Cardiac septum (tissue), 1 donor: ENCODE measurements around the gene PRPSAP2. TPM values are rescaled to one million over a fixed set of nuclear protein-coding genes. Genes with fewer than 3 reads are reported as not detected.
"Not testable (repeated sequence)": the region's sequence is repeated elsewhere in the genome, so short reads cannot be mapped to it uniquely, and the experiment has no call there.

Experiments
- DNase-seq: peaks from one replicate; pipeline ENCODE4 v3.0.0-alpha.2; 2020; ENCODE audit warnings: low spot score
- intact Hi-C: fragments of 100-400 bp; cut with DNase I; formaldehyde crosslinking; loops from one replicate; pipeline ENCODE4 v1.14.0; 2022
- long read RNA-seq: library from polyadenylated mRNA; unstranded; transcript quantifications from one replicate; pipeline ENCODE4 v2.0.0, GENCODE V29; 2021
- total RNA-seq: library from RNA; stranded (reverse); fragmentation: NEBNext Ultra II Directional; extraction: Animal tissue kit (Norgen Biotek cat#: 25700); gene quantifications from one replicate; pipeline ENCODE4 v1.2.1, GENCODE V29; 2021
- donor health status: DM: no; HTN: no; CAD: no.

PRPSAP2 gene
- total RNA-seq = 20.9 TPM
- long read RNA-seq, transcript PRPSAP2-201 (12 exons, 1,910 nt) = major isoform, 13 of 29 reads
- long read RNA-seq, partial matches to known transcripts = 1 of 29 reads
- long read RNA-seq, other reads (novel, unspliced or antisense) = 15 of 29 reads

- intact Hi-C loops = no loop called here
- DNase-seq = peak; percentile 99
These were observed at the start of gene PRPSAP2 for GRCh38 chr17:18857864-18858566. TSS of gene PRPSAP2 (plus strand) at chr17:18858131. CDS start at chr17:18865834, 7,703 bp downstream.

DNA sequence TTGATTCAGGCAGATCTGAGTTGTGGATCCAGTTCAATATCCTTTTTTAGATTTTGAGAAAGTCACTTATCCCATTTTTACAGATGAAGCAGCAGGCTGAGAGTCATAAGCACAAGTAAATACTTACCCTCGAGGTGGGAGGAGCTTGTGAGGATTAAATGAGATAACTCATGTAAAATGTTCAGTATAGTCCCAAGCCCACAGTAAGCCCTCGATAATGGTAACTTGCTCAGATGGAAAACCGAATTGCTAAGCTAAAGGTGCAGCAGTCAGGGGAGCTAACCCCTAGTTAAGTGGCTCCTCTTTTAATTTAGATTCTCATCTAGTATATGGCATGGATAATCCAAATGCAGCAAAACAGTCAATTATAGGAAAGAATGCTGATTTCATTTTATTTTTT is 42.0 kb upstream of the PRPSAP2 start:
- intact Hi-C loops, DNase-seq: not testable (repeated sequence)

GRCh38 chr17:18816489-18817371 is 41.2 kb upstream of the PRPSAP2 start:
- intact Hi-C loops = not testable (repeated sequence)

GRCh38 chr17:18821430-18821829 is 36.5 kb upstream of the PRPSAP2 start:
- DNase-seq, intact Hi-C loops: not testable (repeated sequence)

More at GRCh38 chr17:18816489-18817371, 41.2 kb upstream of the PRPSAP2 start:
- not testable (repeated sequence) for DNase-seq

- DNase-seq, intact Hi-C loops: not testable (repeated sequence)
These were observed 30.3 kb upstream of the PRPSAP2 start for GRCh38 chr17:18827613-18828012.

- intact Hi-C loops = no loop called here
- no peak for DNase-seq
These were observed 9.4 kb upstream of the PRPSAP2 start for GRCh38 chr17:18848501-18848900.

DNA sequence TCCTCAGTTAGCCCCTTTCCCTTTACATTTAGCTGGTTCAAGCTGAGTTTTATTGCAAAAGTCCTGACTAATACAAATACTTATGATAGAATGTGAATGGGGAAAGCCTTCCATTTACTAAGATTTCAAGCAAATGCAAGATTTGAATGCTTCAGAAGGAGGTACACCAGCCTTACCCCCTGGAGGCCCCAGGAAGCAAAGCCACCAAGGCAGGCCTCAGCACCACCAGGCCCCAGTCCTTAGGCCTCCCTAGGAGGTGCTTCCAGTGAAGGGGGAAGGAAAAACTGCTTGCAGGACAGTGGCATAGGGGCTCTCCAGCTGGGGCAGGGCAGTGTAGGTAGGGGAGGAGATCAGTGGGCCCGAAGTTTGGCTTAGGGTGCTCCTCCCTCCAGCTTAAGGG is 7.3 kb upstream of the PRPSAP2 start:
- intact Hi-C loops = no loop called here
- no peak for DNase-seq

DNA sequence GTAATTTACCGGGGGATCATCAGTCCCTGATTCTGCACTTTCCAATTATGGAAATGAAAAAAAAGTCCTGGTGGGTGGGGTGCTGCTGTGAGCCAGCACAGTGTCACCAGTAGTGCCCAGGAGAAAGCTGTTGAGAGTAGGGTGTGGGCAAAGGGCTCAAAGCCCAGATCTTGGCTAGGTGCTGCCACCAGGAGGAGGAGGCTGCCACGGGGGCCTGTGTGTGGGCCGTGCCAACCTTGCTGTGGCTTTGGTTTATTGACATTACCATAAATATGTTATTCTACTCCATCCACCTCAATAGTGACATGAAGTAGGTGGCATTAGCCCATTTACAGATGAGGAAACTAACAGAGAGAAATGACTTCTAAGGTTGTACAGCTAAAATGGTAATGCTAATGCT is 6.7 kb upstream of the PRPSAP2 start:
- intact Hi-C loops = no loop called here

GRCh38 chr17:18854956-18855355 is 3.0 kb upstream of the PRPSAP2 start:
- DNase-seq = no peak
- intact Hi-C loops = no loop called here

More for the DNA sequence above, 6.7 kb upstream of the PRPSAP2 start:
- no peak for DNase-seq

GRCh38 chr17:18855831-18856569 is 1.9 kb upstream of the PRPSAP2 start:
- intact Hi-C loops = no loop called here
- DNase-seq = peak; percentile 97

GRCh38 chr17:18856570-18856915 is 1.4 kb upstream of the PRPSAP2 start:
- DNase-seq = no peak
- intact Hi-C loops = no loop called here

DNA sequence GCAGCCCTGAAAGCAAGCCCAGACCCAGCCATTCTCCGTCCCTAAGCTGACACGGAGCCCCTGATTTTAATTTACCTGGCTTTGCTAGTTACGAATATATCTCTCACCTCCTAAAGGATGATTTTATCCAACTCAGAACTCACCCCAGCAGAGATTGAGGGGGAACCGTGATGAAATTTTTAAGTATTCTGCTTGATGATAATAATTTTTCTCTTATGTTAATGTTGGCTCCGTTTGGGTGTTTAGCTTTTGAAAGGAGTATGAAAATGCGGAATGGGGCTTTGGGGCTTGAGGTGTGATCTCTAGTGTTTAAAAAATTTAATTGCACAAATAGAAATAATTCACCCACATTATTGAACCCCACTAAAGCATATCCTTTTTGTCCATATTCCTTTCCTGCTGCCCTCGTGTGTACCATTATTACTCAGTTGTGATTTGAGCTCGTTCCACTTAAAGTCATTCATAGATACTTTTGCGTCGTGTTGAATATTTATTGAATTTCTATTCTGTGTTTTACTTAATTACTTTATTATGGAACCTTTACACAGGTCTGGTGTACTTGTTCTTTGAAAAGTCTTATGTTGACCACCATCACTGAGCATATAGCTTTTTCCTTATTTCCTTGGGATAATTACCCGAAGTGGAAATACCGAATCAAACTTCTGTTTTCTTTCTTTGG is 775 bp downstream of the PRPSAP2 start:
- intact Hi-C loops = no loop called here

DNA sequence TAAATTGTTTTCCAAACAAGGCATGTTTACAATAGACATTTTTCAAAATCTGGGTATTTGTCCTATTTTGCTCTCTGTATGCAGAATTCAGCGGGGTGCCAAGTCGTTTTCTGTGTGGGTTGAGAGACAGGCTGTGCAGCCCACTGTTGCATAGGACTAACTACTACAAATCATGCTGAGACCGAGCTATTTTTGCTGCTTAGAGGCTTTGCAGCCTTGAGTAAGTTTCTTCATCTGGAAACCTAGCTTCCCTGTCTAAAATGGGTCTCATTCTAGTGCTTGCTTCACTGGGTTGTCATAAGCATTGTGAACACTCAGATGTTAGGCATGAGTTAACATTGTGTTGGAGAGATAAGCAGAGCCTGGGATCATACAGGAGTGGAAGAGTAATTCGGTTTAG is 1.3 kb downstream of the PRPSAP2 start:
- intact Hi-C loops = no loop called here
- no peak for DNase-seq

More for the DNA sequence above, 775 bp downstream of the PRPSAP2 start:
- no peak for DNase-seq

- intact Hi-C loops = no loop called here
- DNase-seq = no peak
These were observed 2.4 kb downstream of the PRPSAP2 start for GRCh38 chr17:18860161-18860972.

DNA sequence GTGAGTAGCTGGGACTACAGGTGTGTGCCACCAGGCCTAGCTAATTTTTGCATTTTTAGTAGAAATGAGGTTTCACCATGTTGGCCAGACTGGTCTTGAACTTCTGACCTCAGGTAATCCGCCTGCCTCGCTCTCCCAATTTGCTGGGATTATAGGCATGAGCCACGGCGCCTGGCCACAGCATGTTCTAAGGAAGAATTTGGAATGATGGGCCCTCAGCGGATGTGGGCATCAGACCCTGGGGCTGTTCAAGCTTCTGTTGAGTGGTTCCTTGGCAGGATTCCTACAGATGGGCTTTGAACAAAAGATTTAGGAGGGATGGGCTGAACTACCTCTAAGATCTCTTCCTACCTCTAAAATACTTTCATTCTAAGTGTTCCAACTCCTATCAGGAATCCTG is 4.1 kb downstream of the PRPSAP2 start:
- intact Hi-C loops = no loop called here
- no peak for DNase-seq

DNA sequence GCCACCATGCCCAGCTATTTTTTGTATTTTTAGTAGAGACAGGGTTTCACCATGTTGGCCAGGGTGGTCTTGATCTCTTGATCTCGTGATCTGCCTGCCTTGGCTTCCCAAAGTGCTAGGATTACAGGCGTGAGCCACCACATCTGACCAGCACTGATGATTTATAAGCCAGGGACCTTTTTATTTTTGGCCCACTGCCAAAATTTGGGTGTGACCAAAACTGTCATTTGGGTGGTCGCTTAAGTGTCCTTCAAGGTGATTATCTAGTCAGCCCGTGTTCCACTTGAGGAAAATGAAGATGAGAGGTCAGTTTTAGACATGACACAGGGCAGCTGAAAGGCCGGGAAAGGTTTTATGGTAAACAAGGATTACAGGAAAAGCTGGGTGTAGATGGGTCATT is 7.1 kb downstream of the PRPSAP2 start:
- intact Hi-C loops, DNase-seq: not testable (repeated sequence)

DNA sequence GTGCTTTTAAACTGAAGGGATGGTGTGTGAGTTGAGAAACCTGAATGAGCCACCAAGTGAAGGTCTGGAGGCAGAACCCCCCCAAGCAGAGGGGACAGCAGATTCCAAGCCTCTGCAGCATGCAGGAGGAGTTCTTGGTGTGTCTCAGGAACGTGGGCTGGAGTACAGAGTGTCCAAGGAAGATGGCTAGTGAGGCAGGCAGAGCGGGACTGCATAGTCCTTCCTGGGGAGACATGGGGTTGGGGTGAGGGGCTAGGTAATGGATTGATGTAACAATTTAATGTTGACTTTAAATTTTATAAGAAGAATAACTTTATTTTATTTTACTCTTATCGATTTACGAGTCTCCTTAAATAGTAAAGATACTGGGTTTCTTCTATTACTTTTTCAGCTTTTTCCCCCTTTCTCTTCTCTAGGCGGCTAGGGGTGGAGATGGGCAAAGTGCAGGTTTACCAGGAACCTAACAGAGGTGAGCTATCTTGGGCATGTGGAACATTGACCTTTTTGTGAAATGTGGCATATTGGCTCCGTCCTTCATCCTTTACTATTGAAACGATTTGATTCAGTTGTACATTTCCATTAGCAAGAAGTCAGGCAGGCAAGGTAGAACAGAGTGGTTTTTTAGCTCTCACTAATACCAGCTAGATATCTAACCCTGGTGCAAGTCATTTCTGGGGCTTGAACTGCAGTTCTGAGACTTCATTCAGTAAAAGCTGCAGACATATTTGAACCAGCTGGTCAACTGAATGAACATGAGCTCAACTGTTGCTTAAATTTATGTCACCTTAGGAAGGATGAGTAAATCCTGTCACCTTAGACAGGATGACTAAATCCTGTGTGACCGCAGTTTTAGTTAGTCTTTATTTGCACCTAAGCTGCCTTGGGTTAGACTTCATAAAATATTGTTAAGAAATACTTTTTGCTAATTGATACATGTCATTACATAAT is 9.2 kb downstream of the PRPSAP2 start:
- intact Hi-C loops = no loop called here
- DNase-seq = no peak
